ENCODE results near the gene OGG1. TPM values are rescaled to one million over a fixed set of nuclear protein-coding genes. Genes with fewer than 3 reads are reported as not detected.

The OGG1 gene
- total and polyA plus RNA-seq, 9 of the 15 experiments (the other 6 are each of a cell fraction or from before 2014, with no cell fraction given) = 6.6 to 33.0 (median 24.4) TPM

- TF ChIP-seq E2F6 (IDR thresholded peaks at IDR 0.05; ENCODE audit: borderline replicate concordance in 1 of 2, extremely low read depth in 1 of 2, insufficient read depth in 1 of 2, insufficient read length in 1 of 2, low read depth in 1 of 2, low read length in 1 of 2, poor library complexity in 1 of 2, severe bottlenecking in 1 of 2) = peak; percentile 65 to 73
- 0 out of 4 replicates have a peak, but pooled peaks of 1 of the 2 experiments have one; percentile 17 for TF ChIP-seq ARNT (IDR thresholded peaks at IDR 0.05)
- 0 out of 4 replicates have a peak, but pooled peaks of 1 of the 2 experiments have one; percentile 11 for TF ChIP-seq RAD21 (CRISPR knock-in tag; conservative IDR thresholded peaks at IDR 0.05 in 1 of 2, IDR thresholded peaks at IDR 0.05 in 1 of 2)
- TF ChIP-seq MITF (IDR thresholded peaks at IDR 0.05) = peak; percentile 20; the same call in 1 of the 2 replicates
- TF ChIP-seq ARID3A (IDR thresholded peaks at IDR 0.05; ENCODE audit: borderline replicate concordance, low read depth, low read length) = no peak
- TF ChIP-seq SOX6 (IDR thresholded peaks at IDR 0.05) = peak; percentile 97
- TF ChIP-seq AFF1 (IDR thresholded peaks at IDR 0.05; ENCODE audit: low read depth in 1 of 2, partially characterized antibody in 2 of 2) = peak in 1 of 2 experiments; percentile 64
- TF ChIP-seq SAP30 (IDR thresholded peaks at IDR 0.05; ENCODE audit: borderline replicate concordance, insufficient read depth, low read depth, low read length, poor library complexity, severe bottlenecking) = peak; percentile 76
- TF ChIP-seq E2F3 (CRISPR knock-in tag; IDR thresholded peaks at IDR 0.05) = peak; percentile 93
- TF ChIP-seq ID3 (CRISPR knock-in tag; IDR thresholded peaks at IDR 0.05) = no peak
- TF ChIP-seq ID3 (tag; IDR thresholded peaks at IDR 0.05) = peak; percentile 90
- TF ChIP-seq CXXC5 (CRISPR knock-in tag; IDR thresholded peaks at IDR 0.05) = peak; percentile 100
- TF ChIP-seq SRSF3 (IDR thresholded peaks at IDR 0.05; ENCODE audit: insufficient read depth, low read length) = 0 out of 2 replicates have a peak, but pooled peaks have one; percentile 20
Observed at GRCh38 chr3:9731206-9732079, 18.3 kb upstream of the OGG1 start, which contains the start of gene BRPF1 (continued).
